Liver (tissue), 9 donors: Measurements from ENCODE around the gene PGGHG. TPM values are rescaled to one million over a fixed set of nuclear protein-coding genes. Genes with fewer than 3 reads are reported as not detected.
"Not testable (repeated sequence)": the region's sequence is repeated elsewhere in the genome, so short reads cannot be mapped to it uniquely, and the experiment has no call there.

Experiments
- DNase-seq: peaks from one replicate; pipeline ENCODE4 v3.0.0-alpha.2; 2017; ENCODE audit warnings: low spot score
- H3K27ac ChIP-seq, 2 donors: one replicate each; pipeline ENCODE4 v1.7.0; 2013; ENCODE audit warnings: inconsistent platforms in 2 of 2, low read length in 2 of 2, control low read depth in 1 of 2, low read depth in 1 of 2, mild to moderate bottlenecking in 1 of 2
- H3K27me3 ChIP-seq, 4 donors: one replicate each; pipeline versions ENCODE4 v1.6.1 to v1.7.0; 2013; ENCODE audit warnings: low read length in 3 of 4, inconsistent platforms in 1 of 4, mild to moderate bottlenecking in 1 of 4, moderate library complexity in 1 of 4; ENCODE audit not compliant: control insufficient read depth in 4 of 4, insufficient read depth in 4 of 4
- H3K36me3 ChIP-seq, 4 donors: one replicate each; pipeline versions ENCODE4 v1.6.1 to v1.7.0; 2013; ENCODE audit warnings: low read length in 3 of 4, mild to moderate bottlenecking in 3 of 4, low read depth in 1 of 4, moderate library complexity in 1 of 4; ENCODE audit not compliant: control insufficient read depth in 4 of 4, insufficient read depth in 3 of 4
- H3K4me1 ChIP-seq, 4 donors: one replicate each; pipeline versions ENCODE4 v1.6.1 to v1.7.0; 2013; ENCODE audit warnings: low read length in 3 of 4, mild to moderate bottlenecking in 3 of 4, moderate library complexity in 1 of 4; ENCODE audit not compliant: control insufficient read depth in 4 of 4, insufficient read depth in 4 of 4
- H3K4me3 ChIP-seq, 3 donors: one replicate each; pipeline versions ENCODE4 v1.6.1 to v1.7.0; 2013; ENCODE audit warnings: low read length in 3 of 3, control low read depth in 1 of 3, low read depth in 1 of 3, mild to moderate bottlenecking in 1 of 3
- H3K9ac ChIP-seq, 2 donors: one replicate each; pipeline ENCODE4 v1.7.0; 2013; ENCODE audit warnings: low read length in 2 of 2, mild to moderate bottlenecking in 2 of 2, moderate library complexity in 2 of 2, control low read depth in 1 of 2, low read depth in 1 of 2
- H3K9me3 ChIP-seq, 4 donors: one replicate each; pipeline versions ENCODE4 v1.6.1 to v1.7.0; 2013; ENCODE audit warnings: low read length in 3 of 4; ENCODE audit not compliant: control insufficient read depth in 4 of 4
- EGR1 ChIP-seq, 2 donors: IDR thresholded peaks; 2 replicates each; pipeline ENCODE4 v1.6.1; 2016 to 2018; ENCODE audit warnings: antibody characterized with exemption in 2 of 2, low read depth in 2 of 2
- FOXA1 ChIP-seq: IDR thresholded peaks from 2 replicates; pipeline ENCODE4 v1.6.1; 2016; ENCODE audit warnings: antibody characterized with exemption
- FOXA2 ChIP-seq: IDR thresholded peaks from 2 replicates; pipeline ENCODE4 v1.6.1; 2016; ENCODE audit warnings: antibody characterized with exemption
- GABPA ChIP-seq, 2 donors: IDR thresholded peaks in 1 of 2; conservative IDR thresholded peaks in 1 of 2; 2 replicates each; pipeline ENCODE4 v1.6.1; 2016; ENCODE audit warnings: antibody characterized with exemption in 2 of 2, mild to moderate bottlenecking in 1 of 2, moderate library complexity in 1 of 2
- HNF4A ChIP-seq, 2 donors: conservative IDR thresholded peaks; 2 replicates each; pipeline ENCODE4 v1.6.1; 2016; ENCODE audit warnings: antibody characterized with exemption in 2 of 2, mild to moderate bottlenecking in 2 of 2
- JUND ChIP-seq, 2 donors: IDR thresholded peaks; 2 replicates each; pipeline ENCODE4 v1.6.1; 2016; ENCODE audit warnings: antibody characterized with exemption in 2 of 2
- NR2F2 ChIP-seq: IDR thresholded peaks from 2 replicates; pipeline ENCODE4 v1.6.1; 2016; ENCODE audit warnings: antibody characterized with exemption
- RAD21 ChIP-seq, 2 donors: IDR thresholded peaks; 2 replicates each; pipeline ENCODE4 v1.6.1; 2016; ENCODE audit warnings: antibody characterized with exemption in 2 of 2, mild to moderate bottlenecking in 2 of 2
- REST ChIP-seq: IDR thresholded peaks from 2 replicates; pipeline ENCODE4 v1.6.1; 2016; ENCODE audit warnings: antibody characterized with exemption, mild to moderate bottlenecking
- RXRA ChIP-seq, 2 donors: IDR thresholded peaks; 2 replicates each; pipeline ENCODE4 v1.6.1; 2017 to 2018; ENCODE audit warnings: antibody characterized with exemption in 2 of 2, mild to moderate bottlenecking in 1 of 2
- SP1 ChIP-seq: IDR thresholded peaks from 2 replicates; pipeline ENCODE4 v1.6.1; 2018; ENCODE audit warnings: antibody characterized with exemption, mild to moderate bottlenecking
- TAF1 ChIP-seq: conservative IDR thresholded peaks from 2 replicates; pipeline ENCODE4 v1.6.1; 2016; ENCODE audit warnings: antibody characterized with exemption, mild to moderate bottlenecking
- YY1 ChIP-seq: IDR thresholded peaks from 2 replicates; pipeline ENCODE4 v1.6.1; 2016; ENCODE audit warnings: antibody characterized with exemption, mild to moderate bottlenecking
- WGBS: extraction: QIAGEN DNeasy Blood & Tissue Kit; methylation state at CpG from one replicate; pipeline ENCODE4 v1.1.7; 2013; 5-methylcytosine and 5-hydroxymethylcytosine counted together
- polyA plus RNA-seq, 2 donors: library from polyadenylated mRNA; stranded (reverse) in 1 of 2; unstranded in 1 of 2; fragments of 200-250 nt in 1 of 2; fragments of >200 nt in 1 of 2; fragmentation: Nextera tagmentation in 1 of 2; extraction: Ambion mirVana in 1 of 2; gene quantifications; one replicate each; pipeline versions ENCODE4 v1.2.1 to v1.2.3, GENCODE V29; 2013 to 2015
- total RNA-seq, 2 donors: library from RNA; depleted of rRNA; stranded (reverse); fragments of >200 nt; gene quantifications; one replicate each; pipeline ENCODE4 v1.2.3, GENCODE V29; 2014
- TF ChIP-seq, protein P1 (sequence below): IDR thresholded peaks from 2 replicates; pipeline ENCODE4 v1.6.1; 2016; ENCODE audit warnings: antibody characterized with exemption
- TF ChIP-seq, protein P2 (sequence below): IDR thresholded peaks from 2 replicates; pipeline ENCODE4 v1.6.1; 2016; ENCODE audit warnings: antibody characterized with exemption
- TF ChIP-seq, protein P3 (sequence below): fragments of 150-350 bp; IDR thresholded peaks from 2 replicates; pipeline ENCODE4 v1.5.1; 2017; ENCODE audit warnings: improper control_type of control experiment, low read depth, low read length; ENCODE audit not compliant: missing input control
- donor health status: healthy.
- donor health status: healthy.
- donor health status: healthy.
- donor health status: healthy.
- donor health status: healthy.

The PGGHG gene
- total and polyA plus RNA-seq, 4 donors, result 1.3 to 11.4 (median 7.5) TPM

- Histone ChIP-seq H3K4me3 (no peak overlapping the region), H3K27ac (peak overlapping the region; percentile 82 to 92), H3K9me3 (no peaks in the 10 kb centered on the region), H3K36me3 (no peaks in the 10 kb centered on the region), H3K4me1 (peaks cover 3 to 15% (median 10%) of the 10 kb centered on the region in 4 donors), H3K9ac (no peak overlapping the region), H3K27me3 (no peaks in the 10 kb centered on the region)
- 85% methylated on average over 17 of the region's 17 CpGs for WGBS
- TF ChIP-seq, protein P1, sequence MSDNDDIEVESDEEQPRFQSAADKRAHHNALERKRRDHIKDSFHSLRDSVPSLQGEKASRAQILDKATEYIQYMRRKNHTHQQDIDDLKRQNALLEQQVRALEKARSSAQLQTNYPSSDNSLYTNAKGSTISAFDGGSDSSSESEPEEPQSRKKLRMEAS, result no peak
- TF ChIP-seq TAF1 (no peak), JUND (IDR thresholded peaks at IDR 0.05) (no peak), FOXA2 (no peak), FOXA1 (no peak), GABPA (IDR thresholded peaks at IDR 0.05 in 1 of 2, conservative IDR thresholded peaks at IDR 0.05 in 1 of 2) (no peak), NR2F2 (no peak), SP1 (no peak)
- TF ChIP-seq, protein P2, sequence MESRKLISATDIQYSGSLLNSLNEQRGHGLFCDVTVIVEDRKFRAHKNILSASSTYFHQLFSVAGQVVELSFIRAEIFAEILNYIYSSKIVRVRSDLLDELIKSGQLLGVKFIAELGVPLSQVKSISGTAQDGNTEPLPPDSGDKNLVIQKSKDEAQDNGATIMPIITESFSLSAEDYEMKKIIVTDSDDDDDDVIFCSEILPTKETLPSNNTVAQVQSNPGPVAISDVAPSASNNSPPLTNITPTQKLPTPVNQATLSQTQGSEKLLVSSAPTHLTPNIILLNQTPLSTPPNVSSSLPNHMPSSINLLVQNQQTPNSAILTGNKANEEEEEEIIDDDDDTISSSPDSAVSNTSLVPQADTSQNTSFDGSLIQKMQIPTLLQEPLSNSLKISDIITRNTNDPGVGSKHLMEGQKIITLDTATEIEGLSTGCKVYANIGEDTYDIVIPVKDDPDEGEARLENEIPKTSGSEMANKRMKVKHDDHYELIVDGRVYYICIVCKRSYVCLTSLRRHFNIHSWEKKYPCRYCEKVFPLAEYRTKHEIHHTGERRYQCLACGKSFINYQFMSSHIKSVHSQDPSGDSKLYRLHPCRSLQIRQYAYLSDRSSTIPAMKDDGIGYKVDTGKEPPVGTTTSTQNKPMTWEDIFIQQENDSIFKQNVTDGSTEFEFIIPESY, result no peak
- TF ChIP-seq, protein P3, sequence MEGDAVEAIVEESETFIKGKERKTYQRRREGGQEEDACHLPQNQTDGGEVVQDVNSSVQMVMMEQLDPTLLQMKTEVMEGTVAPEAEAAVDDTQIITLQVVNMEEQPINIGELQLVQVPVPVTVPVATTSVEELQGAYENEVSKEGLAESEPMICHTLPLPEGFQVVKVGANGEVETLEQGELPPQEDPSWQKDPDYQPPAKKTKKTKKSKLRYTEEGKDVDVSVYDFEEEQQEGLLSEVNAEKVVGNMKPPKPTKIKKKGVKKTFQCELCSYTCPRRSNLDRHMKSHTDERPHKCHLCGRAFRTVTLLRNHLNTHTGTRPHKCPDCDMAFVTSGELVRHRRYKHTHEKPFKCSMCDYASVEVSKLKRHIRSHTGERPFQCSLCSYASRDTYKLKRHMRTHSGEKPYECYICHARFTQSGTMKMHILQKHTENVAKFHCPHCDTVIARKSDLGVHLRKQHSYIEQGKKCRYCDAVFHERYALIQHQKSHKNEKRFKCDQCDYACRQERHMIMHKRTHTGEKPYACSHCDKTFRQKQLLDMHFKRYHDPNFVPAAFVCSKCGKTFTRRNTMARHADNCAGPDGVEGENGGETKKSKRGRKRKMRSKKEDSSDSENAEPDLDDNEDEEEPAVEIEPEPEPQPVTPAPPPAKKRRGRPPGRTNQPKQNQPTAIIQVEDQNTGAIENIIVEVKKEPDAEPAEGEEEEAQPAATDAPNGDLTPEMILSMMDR, result no peak
- DNase-seq, result no peak
These were observed 17.9 kb downstream of the PGGHG start for GRCh38 chr11:306645-307371.

- Histone ChIP-seq H3K9ac (peak within 1 kb of the TSS; percentile 83 to 95), H3K4me1 (peaks cover 3 to 28% (median 15%) of the 10 kb centered on the region in 4 donors), H3K27ac (peak within 1 kb of the TSS; percentile 82 to 92), H3K4me3 (peak within 1 kb of the TSS; percentile 54 to 85 (median 80))
- not testable (repeated sequence) for DNase-seq, H3K27me3 ChIP-seq, H3K36me3 ChIP-seq, H3K9me3 ChIP-seq
- WGBS, result 7% methylated on average over 25 of the region's 28 CpGs
- TF ChIP-seq RAD21 (IDR thresholded peaks at IDR 0.05), result peak; percentile 35 to 56
- peak; percentile 90 for TF ChIP-seq REST
- TF ChIP-seq, protein P3, result peak; percentile 15
- TF ChIP-seq GABPA (IDR thresholded peaks at IDR 0.05 in 1 of 2, conservative IDR thresholded peaks at IDR 0.05 in 1 of 2), result peak; percentile 47 to 72
- TF ChIP-seq SP1, result peak; percentile 72
- peak; percentile 72 for TF ChIP-seq YY1
- TF ChIP-seq NR2F2, result peak; percentile 41
- peak in 1 of 2 donors; percentile 22 for TF ChIP-seq JUND (IDR thresholded peaks at IDR 0.05)
- peak; percentile 69 to 76 for TF ChIP-seq RXRA (IDR thresholded peaks at IDR 0.05)
- TF ChIP-seq, protein P2, result peak; percentile 62
- peak; percentile 43 to 90 for TF ChIP-seq EGR1 (IDR thresholded peaks at IDR 0.05; ENCODE audit: low read depth in 2 of 2)
- TF ChIP-seq HNF4A (conservative IDR thresholded peaks at IDR 0.05), result peak in 1 of 2 donors; percentile 30
- TF ChIP-seq TAF1, result peak; percentile 85
These were observed 19.1 kb downstream of the PGGHG start, which contains the start of gene IFITM2 for GRCh38 chr11:307766-308708. Gene IFITM2, plus strand, starts transcription at chr11:307816. Its CDS starts 377 bp downstream, at chr11:308193.
